Colonic mucosa (tissue), 4 donors: ENCODE measurements around the gene PRICKLE1. TPM values are rescaled to one million over a fixed set of nuclear protein-coding genes. Genes with fewer than 3 reads are reported as not detected.

Source experiments
- DNase-seq: peaks from one replicate; pipeline ENCODE4 v3.0.0-alpha.2; 2020
- H3K27ac ChIP-seq: fragments of 200-600 bp; one replicate; pipeline ENCODE4 v1.8.0; 2021
- H3K27me3 ChIP-seq: fragments of 200-600 bp; one replicate; pipeline ENCODE4 v1.8.0; 2021
- H3K36me3 ChIP-seq: fragments of 200-600 bp; one replicate; pipeline ENCODE4 v1.8.0; 2021
- H3K4me1 ChIP-seq: fragments of 200-600 bp; one replicate; pipeline ENCODE4 v1.8.0; 2021; ENCODE audit warnings: mild to moderate bottlenecking
- H3K4me3 ChIP-seq: fragments of 200-600 bp; one replicate; pipeline ENCODE4 v1.8.0; 2021
- H3K9ac ChIP-seq, 2 donors: one replicate each; pipeline ENCODE4 v1.7.0; 2013; ENCODE audit warnings: control low read depth in 2 of 2, low read depth in 2 of 2, low read length in 2 of 2
- H3K9me3 ChIP-seq: fragments of 200-600 bp; one replicate; pipeline ENCODE4 v1.8.0; 2021
- intact Hi-C: fragments of 100-400 bp; cut with DNase I; formaldehyde crosslinking; loops from one replicate; pipeline ENCODE4 v1.14.1; 2022
- total RNA-seq, 2 donors: library from RNA; stranded (reverse); fragmentation: NEBNext Ultra II Directional in 1 of 2; extraction: Animal tissue kit (Norgen Biotek cat#: 25700) in 1 of 2; gene quantifications; one replicate each; pipeline ENCODE4 v1.2.1, GENCODE V29; 2021
- TF ChIP-seq, protein P1 (sequence below): fragments of 200-600 bp; IDR thresholded peaks from one replicate; pipeline ENCODE4 v1.8.0; 2022; ENCODE audit warnings: antibody characterized with exemption, mild to moderate bottlenecking
- donor health status: healthy.
- donor health status: DM: no; HTN: no; CAD: no.
- donor health status: DM: no; HTN: no; CAD: no.

PRICKLE1 gene
- total RNA-seq, 2 donors from 2014 or later = 1.1 to 2.9 TPM

DNA sequence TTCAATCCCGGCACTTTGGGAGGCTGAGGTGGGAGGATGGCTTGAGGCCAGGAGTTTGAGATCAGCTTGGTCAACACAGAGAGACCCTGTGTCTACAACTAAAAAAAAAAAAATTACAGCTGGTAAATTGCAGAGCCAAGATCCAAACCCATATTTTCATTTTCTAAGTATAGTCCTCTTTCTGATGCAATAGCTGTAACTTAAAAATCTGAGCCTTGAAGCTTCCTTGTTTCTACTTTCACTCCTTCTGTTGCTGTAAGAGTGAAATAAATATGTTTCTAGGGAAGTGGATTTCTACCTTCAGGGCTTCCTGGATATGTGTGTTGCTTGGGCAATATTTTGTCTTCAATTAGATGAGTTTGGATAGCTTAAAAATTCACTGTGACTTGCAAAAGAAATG is 42.0 kb upstream of the PRICKLE1 start:
- no peak for DNase-seq
- H3K4me1 ChIP-seq = no peaks in the 10 kb centered on the region
- H3K4me3 ChIP-seq = no peak overlapping the region
- no peak overlapping the region for H3K27ac ChIP-seq
- intact Hi-C loops = no loop called here
- no peaks in the 10 kb centered on the region for H3K36me3 ChIP-seq
- no peaks in the 10 kb centered on the region for H3K27me3 ChIP-seq
- no peaks in the 10 kb centered on the region for H3K9me3 ChIP-seq
- no peak overlapping the region for H3K9ac ChIP-seq
- TF ChIP-seq, protein P1, sequence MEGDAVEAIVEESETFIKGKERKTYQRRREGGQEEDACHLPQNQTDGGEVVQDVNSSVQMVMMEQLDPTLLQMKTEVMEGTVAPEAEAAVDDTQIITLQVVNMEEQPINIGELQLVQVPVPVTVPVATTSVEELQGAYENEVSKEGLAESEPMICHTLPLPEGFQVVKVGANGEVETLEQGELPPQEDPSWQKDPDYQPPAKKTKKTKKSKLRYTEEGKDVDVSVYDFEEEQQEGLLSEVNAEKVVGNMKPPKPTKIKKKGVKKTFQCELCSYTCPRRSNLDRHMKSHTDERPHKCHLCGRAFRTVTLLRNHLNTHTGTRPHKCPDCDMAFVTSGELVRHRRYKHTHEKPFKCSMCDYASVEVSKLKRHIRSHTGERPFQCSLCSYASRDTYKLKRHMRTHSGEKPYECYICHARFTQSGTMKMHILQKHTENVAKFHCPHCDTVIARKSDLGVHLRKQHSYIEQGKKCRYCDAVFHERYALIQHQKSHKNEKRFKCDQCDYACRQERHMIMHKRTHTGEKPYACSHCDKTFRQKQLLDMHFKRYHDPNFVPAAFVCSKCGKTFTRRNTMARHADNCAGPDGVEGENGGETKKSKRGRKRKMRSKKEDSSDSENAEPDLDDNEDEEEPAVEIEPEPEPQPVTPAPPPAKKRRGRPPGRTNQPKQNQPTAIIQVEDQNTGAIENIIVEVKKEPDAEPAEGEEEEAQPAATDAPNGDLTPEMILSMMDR = no peak

DNA sequence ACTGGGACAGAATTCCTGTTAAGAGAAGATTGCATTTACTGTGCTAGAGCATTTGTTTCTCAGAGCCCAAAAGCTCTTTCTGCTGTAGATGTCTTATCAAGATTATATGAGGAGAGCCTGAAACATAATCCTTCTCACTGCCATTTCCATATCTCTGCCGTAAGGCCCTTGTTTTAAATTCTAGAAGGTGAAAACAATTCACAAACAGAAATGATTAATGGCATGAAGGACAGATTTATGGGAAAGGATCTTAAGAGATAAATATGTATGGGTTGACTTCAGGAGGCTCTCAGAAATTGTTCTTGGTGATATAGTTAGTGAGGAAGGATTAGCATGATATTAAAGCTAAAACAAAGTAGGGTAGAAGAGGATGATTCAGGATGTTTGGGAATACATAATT is 40.8 kb upstream of the PRICKLE1 start:
- H3K4me3 ChIP-seq = no peak overlapping the region

DNA sequence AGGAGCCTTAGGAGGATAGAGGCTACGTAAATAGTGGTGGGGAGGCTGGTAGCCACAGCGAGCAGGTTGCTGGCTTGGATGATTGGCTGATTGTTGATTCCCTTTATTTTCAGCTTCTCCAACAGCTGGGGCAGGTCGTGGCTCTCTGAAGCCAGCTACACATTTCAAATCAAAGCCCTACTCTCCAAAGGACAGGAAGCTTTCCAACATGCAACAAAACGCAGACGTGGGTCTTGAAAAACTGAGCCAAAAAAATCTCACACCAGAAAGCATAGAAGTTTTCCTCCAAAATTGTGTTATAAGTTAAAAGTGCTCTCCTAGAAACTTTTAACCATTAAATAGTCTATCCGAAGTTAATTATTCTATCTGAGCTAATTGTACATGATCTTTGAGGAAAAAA is 37.6 kb upstream of the PRICKLE1 start:
- Histone ChIP-seq H3K36me3 (no peaks in the 10 kb centered on the region), H3K27ac (no peak overlapping the region), H3K9me3 (no peaks in the 10 kb centered on the region), H3K27me3 (no peaks in the 10 kb centered on the region), H3K4me3 (no peak overlapping the region), H3K9ac (no peak overlapping the region), H3K4me1 (no peaks in the 10 kb centered on the region)
- TF ChIP-seq, protein P1 = no peak
- DNase-seq = no peak
- intact Hi-C loops = no loop called here

More for the DNA sequence above, 40.8 kb upstream of the PRICKLE1 start:
- no peak overlapping the region for H3K27ac ChIP-seq
- H3K27me3 ChIP-seq = no peaks in the 10 kb centered on the region
- no peaks in the 10 kb centered on the region for H3K4me1 ChIP-seq
- H3K9ac ChIP-seq = no peak overlapping the region
- TF ChIP-seq, protein P1 = no peak
- intact Hi-C loops = no loop called here
- H3K9me3 ChIP-seq = no peaks in the 10 kb centered on the region
- DNase-seq = no peak
- H3K36me3 ChIP-seq = no peaks in the 10 kb centered on the region

DNA sequence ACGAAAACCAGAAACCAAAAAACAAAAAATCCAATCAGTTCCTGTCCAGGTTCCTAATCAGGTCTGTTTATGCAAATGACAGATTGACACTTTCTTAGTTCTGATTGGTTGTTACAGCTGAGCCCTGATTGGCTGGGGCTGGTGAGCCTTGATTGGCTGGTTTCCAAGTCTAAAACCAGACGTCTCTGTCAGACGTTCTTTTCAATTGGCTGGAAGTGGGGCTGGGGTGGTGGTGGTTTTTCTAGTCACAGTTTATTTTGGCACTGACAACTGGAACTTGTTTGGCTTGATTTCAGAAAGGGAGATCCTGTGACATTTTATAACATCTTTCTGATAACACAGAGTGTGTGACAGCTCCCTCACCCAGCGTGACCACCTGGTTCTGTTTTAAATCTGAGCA is 36.1 kb upstream of the PRICKLE1 start:
- no peaks in the 10 kb centered on the region for H3K9me3 ChIP-seq
- no peak for DNase-seq
- intact Hi-C loops = no loop called here

DNA sequence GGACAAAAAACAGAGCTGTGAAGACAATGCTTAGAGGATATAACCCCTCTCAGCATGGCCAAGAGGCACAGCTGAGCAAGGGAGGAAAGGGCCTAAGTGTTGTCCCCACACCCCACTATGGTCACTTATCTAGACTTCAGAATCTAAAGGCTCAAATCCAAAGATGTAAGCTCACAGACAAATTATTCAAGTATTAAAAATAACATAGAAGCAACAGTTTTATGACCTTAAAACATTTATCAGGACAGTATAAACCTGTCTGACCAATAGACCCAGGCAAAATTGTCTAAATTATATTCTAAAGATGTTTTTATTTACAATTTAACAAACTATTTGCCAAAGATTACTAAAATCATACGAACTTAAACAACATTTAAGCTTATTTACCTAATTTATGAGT is 28.1 kb upstream of the PRICKLE1 start:
- no peak overlapping the region for H3K9ac ChIP-seq
- no peak overlapping the region for H3K27ac ChIP-seq
- H3K4me1 ChIP-seq = no peaks in the 10 kb centered on the region
- TF ChIP-seq, protein P1 = no peak
- no peaks in the 10 kb centered on the region for H3K36me3 ChIP-seq
- intact Hi-C loops = no loop called here
- DNase-seq = no peak
- no peak overlapping the region for H3K4me3 ChIP-seq
- H3K9me3 ChIP-seq = no peaks in the 10 kb centered on the region
- no peaks in the 10 kb centered on the region for H3K27me3 ChIP-seq

More for the DNA sequence above, 36.1 kb upstream of the PRICKLE1 start:
- H3K27ac ChIP-seq = no peak overlapping the region
- H3K4me1 ChIP-seq = no peaks in the 10 kb centered on the region
- no peak overlapping the region for H3K4me3 ChIP-seq
- TF ChIP-seq, protein P1 = no peak
- no peak overlapping the region for H3K9ac ChIP-seq
- no peaks in the 10 kb centered on the region for H3K27me3 ChIP-seq
- H3K36me3 ChIP-seq = no peaks in the 10 kb centered on the region

DNA sequence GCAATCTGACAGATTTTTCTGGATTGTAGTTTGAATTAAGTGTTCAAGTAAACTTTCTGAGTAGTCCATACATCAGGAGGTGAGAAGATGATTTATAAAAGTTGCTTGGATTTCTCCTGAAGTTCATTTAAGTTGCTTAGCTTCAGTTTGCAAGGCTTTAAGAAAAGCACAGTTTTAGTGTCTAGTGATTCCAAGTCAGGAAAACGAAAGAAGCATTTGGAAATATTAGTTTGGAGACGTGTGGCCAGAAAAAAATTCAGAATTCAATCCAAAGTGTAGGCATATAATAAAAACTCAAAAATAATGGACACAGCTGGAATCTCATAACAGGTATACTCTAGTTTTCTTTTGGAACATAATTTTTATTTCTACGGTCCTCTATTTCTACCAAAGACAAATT is 25.5 kb upstream of the PRICKLE1 start:
- TF ChIP-seq, protein P1 = no peak
- no peak for DNase-seq
- H3K4me3 ChIP-seq = no peak overlapping the region
- intact Hi-C loops = no loop called here
- H3K36me3 ChIP-seq = no peaks in the 10 kb centered on the region
- no peaks in the 10 kb centered on the region for H3K9me3 ChIP-seq
- H3K4me1 ChIP-seq = no peaks in the 10 kb centered on the region
- H3K27me3 ChIP-seq = no peaks in the 10 kb centered on the region
- H3K27ac ChIP-seq = no peak overlapping the region
- H3K9ac ChIP-seq = no peak overlapping the region
